Progenitor cell of endocrine pancreas (in vitro differentiated cells): ENCODE results near the gene SLC35B2. TPM values are rescaled to one million over a fixed set of nuclear protein-coding genes. Genes with fewer than 3 reads are reported as not detected.

Source experiments
- DNase-seq: peaks from one replicate; pipeline ENCODE4 v3.0.0; 2021; ENCODE audit warnings: low spot score; ENCODE audit not compliant: unreplicated experiment
- H3K27ac Mint-ChIP-seq: 2 replicates; pipeline ENCODE4 v1.8.0; 2021; ENCODE audit warnings: mild to moderate bottlenecking, moderate library complexity, mixed read lengths
- H3K27me3 Mint-ChIP-seq: 2 replicates; pipeline ENCODE4 v1.8.0; 2021; ENCODE audit warnings: mixed read lengths
- H3K36me3 Mint-ChIP-seq: 2 replicates; pipeline ENCODE4 v1.8.0; 2022; ENCODE audit warnings: mixed read lengths; ENCODE audit not compliant: insufficient read depth
- H3K4me1 Mint-ChIP-seq: 2 replicates; pipeline ENCODE4 v1.8.0; 2021; ENCODE audit warnings: low read depth, mixed read lengths
- H3K4me3 Mint-ChIP-seq: 2 replicates; pipeline ENCODE4 v1.8.0; 2021; ENCODE audit warnings: low read depth, mild to moderate bottlenecking, moderate library complexity, mixed read lengths
- H3K9me3 Mint-ChIP-seq: 2 replicates; pipeline ENCODE4 v1.8.0; 2021; ENCODE audit warnings: low read depth, mixed read lengths
- CTCF ChIP-seq: fragments of 200-600 bp; sonication (generic); IDR thresholded peaks from one replicate; pipeline ENCODE4 v1.5.0; 2021; ENCODE audit warnings: antibody characterized with exemption, mild to moderate bottlenecking; ENCODE audit not compliant: unreplicated experiment
- total RNA-seq: library from RNA; stranded (reverse); gene quantifications from 2 replicates; pipeline ENCODE4 v1.2.1, GENCODE V29; 2021

SLC35B2 gene
- total RNA-seq, 1 donor from 2014 or later = 50.3 TPM

GRCh38 chr6:44229376-44230033 is 27.8 kb downstream of the SLC35B2 start:
- TF ChIP-seq CTCF = no peak
- no peak overlapping the region for H3K27ac Mint-ChIP-seq
- DNase-seq = no peak
- peaks cover 5% of the 10 kb centered on the region for H3K36me3 Mint-ChIP-seq
- H3K4me1 Mint-ChIP-seq = peaks cover 20% of the 10 kb centered on the region
- H3K4me3 Mint-ChIP-seq = no peak overlapping the region
- no peaks in the 10 kb centered on the region for H3K9me3 Mint-ChIP-seq
- peaks cover 4% of the 10 kb centered on the region for H3K27me3 Mint-ChIP-seq

GRCh38 chr6:44228836-44229235 is 28.5 kb downstream of the SLC35B2 start:
- no peak for TF ChIP-seq CTCF
- Mint-ChIP-seq H3K4me1 (peaks cover 26% of the 10 kb centered on the region), H3K36me3 (peaks cover 5% of the 10 kb centered on the region), H3K4me3 (no peak overlapping the region), H3K27ac (no peak overlapping the region), H3K27me3 (peaks cover 7% of the 10 kb centered on the region), H3K9me3 (no peaks in the 10 kb centered on the region)
- DNase-seq = no peak

GRCh38 chr6:44228433-44228832 is 28.9 kb downstream of the SLC35B2 start:
- Mint-ChIP-seq H3K4me1 (peaks cover 26% of the 10 kb centered on the region), H3K4me3 (no peak overlapping the region), H3K9me3 (no peaks in the 10 kb centered on the region), H3K27me3 (peaks cover 7% of the 10 kb centered on the region), H3K27ac (no peak overlapping the region), H3K36me3 (peaks cover 5% of the 10 kb centered on the region)
- DNase-seq = no peak
- no peak for TF ChIP-seq CTCF

- H3K4me3 Mint-ChIP-seq = no peak overlapping the region
- peaks cover 5% of the 10 kb centered on the region for H3K36me3 Mint-ChIP-seq
- DNase-seq = no peak
- peaks cover 27% of the 10 kb centered on the region for H3K4me1 Mint-ChIP-seq
- TF ChIP-seq CTCF = no peak
- peaks cover 9% of the 10 kb centered on the region for H3K27me3 Mint-ChIP-seq
- H3K9me3 Mint-ChIP-seq = no peaks in the 10 kb centered on the region
- H3K27ac Mint-ChIP-seq = peak overlapping the region; percentile 33
Measured at GRCh38 chr6:44228031-44228430, 29.3 kb downstream of the SLC35B2 start.

GRCh38 chr6:44227148-44227793 is 30.1 kb downstream of the SLC35B2 start:
- no peak for TF ChIP-seq CTCF
- DNase-seq = no peak
- Mint-ChIP-seq H3K27ac (no peak overlapping the region), H3K4me3 (no peak overlapping the region), H3K9me3 (no peaks in the 10 kb centered on the region), H3K4me1 (peaks cover 30% of the 10 kb centered on the region), H3K27me3 (peaks cover 15% of the 10 kb centered on the region), H3K36me3 (peaks cover 2% of the 10 kb centered on the region)
